ENCODE measurements around the gene ERICH6B. TPM values are rescaled to one million over a fixed set of nuclear protein-coding genes. Genes with fewer than 3 reads are reported as not detected.
A peak's percentile ranks its signal among the peaks of the same experiment; 100 is the strongest.

Gene ERICH6B
- total and polyA plus RNA-seq, 3 donors from 2014 or later: 2.4 to 6.9 (median 2.4) TPM

- intact Hi-C loops (cut with DNase I; ENCODE audit: low total_unique reads): no loop called here
- H3K27me3 ChIP-seq: no peaks in the 10 kb centered on the region
- H3K36me3 ChIP-seq (ENCODE audit: low read depth, missing control alignments): no peaks in the 10 kb centered on the region
- H3K9me3 ChIP-seq: no peaks in the 10 kb centered on the region
- peaks cover 7% of the 10 kb centered on the region for H3K4me1 ChIP-seq
- no peak overlapping the region for H3K27ac ChIP-seq
- no peak for DNase-seq
- TF ChIP-seq CTCF (IDR thresholded peaks at IDR 0.05) (no peak), POLR2A (IDR thresholded peaks at IDR 0.05) (no peak)
- WGBS, 2 donors: 83 to 92% methylated on average over 1 of the region's 1 CpG
- no peak overlapping the region for H3K4me3 ChIP-seq
Observed at GRCh38 chr13:45537516-45537915, 78.0 kb downstream of the ERICH6B start.

GRCh38 chr13:45536224-45536623, 79.3 kb downstream of the ERICH6B start:
- WGBS, 2 donors: 91 to 92% methylated on average over 2 of the region's 2 CpGs
- no peak for TF ChIP-seq CTCF (IDR thresholded peaks at IDR 0.05)
- TF ChIP-seq POLR2A (IDR thresholded peaks at IDR 0.05): no peak
- no peaks in the 10 kb centered on the region for H3K36me3 ChIP-seq (ENCODE audit: low read depth, missing control alignments)
- H3K4me1 ChIP-seq: peaks cover 7% of the 10 kb centered on the region
- H3K27me3 ChIP-seq: no peaks in the 10 kb centered on the region
- H3K27ac ChIP-seq: no peak overlapping the region
- DNase-seq: no peak
- H3K4me3 ChIP-seq: no peak overlapping the region
- no peaks in the 10 kb centered on the region for H3K9me3 ChIP-seq
- intact Hi-C loops (cut with DNase I; ENCODE audit: low total_unique reads): no loop called here

- peak; percentile 27 for DNase-seq
Observed at GRCh38 chr13:45534604-45535003, 80.9 kb downstream of the ERICH6B start.

GRCh38 chr13:45529758-45530157, 85.8 kb downstream of the ERICH6B start:
- Histone ChIP-seq H3K36me3 (ENCODE audit: low read depth, missing control alignments) (no peaks in the 10 kb centered on the region), H3K27me3 (no peaks in the 10 kb centered on the region), H3K27ac (no peak overlapping the region), H3K4me1 (no peaks in the 10 kb centered on the region), H3K9me3 (no peaks in the 10 kb centered on the region), H3K4me3 (no peak overlapping the region)
- intact Hi-C loops (cut with DNase I; ENCODE audit: low total_unique reads): no loop called here
- WGBS, 2 donors: 90 to 96% methylated on average over 3 of the region's 3 CpGs
- no peak for DNase-seq
- TF ChIP-seq POLR2A (IDR thresholded peaks at IDR 0.05) (no peak), CTCF (IDR thresholded peaks at IDR 0.05) (no peak)

More at GRCh38 chr13:45534604-45535003, 80.9 kb downstream of the ERICH6B start:
- no peak for TF ChIP-seq POLR2A (IDR thresholded peaks at IDR 0.05)
- no peak for TF ChIP-seq CTCF (IDR thresholded peaks at IDR 0.05)
- WGBS, 2 donors: 70 to 79% methylated on average over 9 of the region's 9 CpGs
- intact Hi-C loops (cut with DNase I; ENCODE audit: low total_unique reads): no loop called here
- no peaks in the 10 kb centered on the region for H3K9me3 ChIP-seq
- H3K36me3 ChIP-seq (ENCODE audit: low read depth, missing control alignments): no peaks in the 10 kb centered on the region
- no peaks in the 10 kb centered on the region for H3K27me3 ChIP-seq
- H3K4me1 ChIP-seq: peaks cover 7% of the 10 kb centered on the region
- no peak overlapping the region for H3K4me3 ChIP-seq
- H3K27ac ChIP-seq: no peak overlapping the region

GRCh38 chr13:45527699-45528462, 87.7 kb downstream of the ERICH6B start:
- Histone ChIP-seq H3K4me3 (no peak overlapping the region), H3K9me3 (no peaks in the 10 kb centered on the region), H3K27ac (no peak overlapping the region), H3K4me1 (no peaks in the 10 kb centered on the region), H3K27me3 (no peaks in the 10 kb centered on the region), H3K36me3 (ENCODE audit: low read depth, missing control alignments) (no peaks in the 10 kb centered on the region)
- intact Hi-C loops (cut with DNase I; ENCODE audit: low total_unique reads): no loop called here
- TF ChIP-seq CTCF (IDR thresholded peaks at IDR 0.05) (no peak), POLR2A (IDR thresholded peaks at IDR 0.05) (no peak)
- WGBS, 2 donors: 78 to 82% methylated on average over 6 of the region's 6 CpGs
- no peak for DNase-seq

All from testis (tissue), 3 donors.